ENCODE results near the gene SRXN1. TPM values are rescaled to one million over a fixed set of nuclear protein-coding genes. Genes with fewer than 3 reads are reported as not detected.

SRXN1 gene
- total and polyA plus RNA-seq, 2 donors from 2014 or later: 17.4 to 51.1 TPM

DNA sequence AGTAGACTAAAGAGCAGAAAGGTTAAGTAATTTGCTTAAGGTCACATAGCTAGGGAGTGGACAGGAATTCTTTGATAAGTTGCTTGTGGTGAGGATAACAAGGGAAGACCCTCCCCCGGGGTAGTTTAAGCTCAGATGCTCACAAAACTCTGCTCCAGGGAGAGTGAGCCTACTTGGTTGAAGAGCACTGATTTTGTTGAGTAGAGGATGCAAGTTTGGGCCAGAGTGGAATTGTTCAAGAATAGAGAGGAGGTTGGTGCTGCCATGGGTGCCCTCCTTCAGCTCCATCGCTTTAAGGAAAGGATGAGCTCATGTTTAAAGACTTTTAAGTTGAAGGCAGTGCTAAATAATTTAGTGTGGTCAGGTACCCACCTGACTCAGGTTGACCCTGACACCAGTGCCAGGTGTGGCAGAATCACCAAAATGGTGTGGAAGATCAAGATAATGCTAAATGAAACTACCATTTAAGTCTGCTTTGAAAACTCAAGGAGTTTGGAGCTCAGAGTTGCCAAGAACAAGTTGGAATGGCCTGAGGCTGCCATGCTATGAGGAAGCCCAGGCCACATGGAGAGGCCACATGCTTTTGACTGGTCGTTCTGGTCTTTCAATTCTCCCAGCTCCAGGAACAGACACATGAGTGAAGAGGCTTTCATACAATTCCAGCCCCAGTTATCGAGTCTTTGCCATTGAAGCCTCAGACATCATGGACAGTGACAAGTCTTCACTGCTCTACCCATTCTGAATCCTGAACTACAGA is 34.9 kb downstream of the SRXN1 start:
- Histone ChIP-seq H3K36me3 (ENCODE audit: control insufficient read depth in 2 of 3, insufficient read depth in 3 of 3, low read length in 3 of 3) (no peaks in the 10 kb centered on the region), H3K9me3 (ENCODE audit: control insufficient read depth in 2 of 3, insufficient read depth in 1 of 3, low read length in 3 of 3) (peaks cover 0 to 7% (median 0%) of the 10 kb centered on the region in 3 donors), H3K27me3 (ENCODE audit: control insufficient read depth, insufficient read depth, low read length) (no peaks in the 10 kb centered on the region), H3K4me3 (ENCODE audit: low read length in 3 of 3) (no peak overlapping the region), H3K27ac (ENCODE audit: low read depth in 2 of 2, low read length in 2 of 2) (no peak overlapping the region), H3K4me1 (ENCODE audit: control insufficient read depth in 2 of 3, insufficient read depth in 2 of 3, low read depth in 1 of 3, low read length in 3 of 3) (peaks cover 0 to 3% (median 0%) of the 10 kb centered on the region in 3 donors), H3K9ac (ENCODE audit: low read length in 3 of 3) (no peak overlapping the region)
- TF ChIP-seq, protein P1, sequence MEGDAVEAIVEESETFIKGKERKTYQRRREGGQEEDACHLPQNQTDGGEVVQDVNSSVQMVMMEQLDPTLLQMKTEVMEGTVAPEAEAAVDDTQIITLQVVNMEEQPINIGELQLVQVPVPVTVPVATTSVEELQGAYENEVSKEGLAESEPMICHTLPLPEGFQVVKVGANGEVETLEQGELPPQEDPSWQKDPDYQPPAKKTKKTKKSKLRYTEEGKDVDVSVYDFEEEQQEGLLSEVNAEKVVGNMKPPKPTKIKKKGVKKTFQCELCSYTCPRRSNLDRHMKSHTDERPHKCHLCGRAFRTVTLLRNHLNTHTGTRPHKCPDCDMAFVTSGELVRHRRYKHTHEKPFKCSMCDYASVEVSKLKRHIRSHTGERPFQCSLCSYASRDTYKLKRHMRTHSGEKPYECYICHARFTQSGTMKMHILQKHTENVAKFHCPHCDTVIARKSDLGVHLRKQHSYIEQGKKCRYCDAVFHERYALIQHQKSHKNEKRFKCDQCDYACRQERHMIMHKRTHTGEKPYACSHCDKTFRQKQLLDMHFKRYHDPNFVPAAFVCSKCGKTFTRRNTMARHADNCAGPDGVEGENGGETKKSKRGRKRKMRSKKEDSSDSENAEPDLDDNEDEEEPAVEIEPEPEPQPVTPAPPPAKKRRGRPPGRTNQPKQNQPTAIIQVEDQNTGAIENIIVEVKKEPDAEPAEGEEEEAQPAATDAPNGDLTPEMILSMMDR (IDR thresholded peaks at IDR 0.05; ENCODE audit: borderline replicate concordance, extremely low read depth, insufficient read depth): no peak
- no peak for FAIRE-seq
- intact Hi-C loops (cut with DNase I): no loop called here
- DNase-seq: no peak

GRCh38 chr20:615514-615913 is 37.5 kb downstream of the SRXN1 start:
- Histone ChIP-seq H3K4me1 (ENCODE audit: control insufficient read depth in 2 of 3, insufficient read depth in 2 of 3, low read depth in 1 of 3, low read length in 3 of 3) (peaks cover 0 to 4% (median 0%) of the 10 kb centered on the region in 3 donors), H3K27me3 (ENCODE audit: control insufficient read depth, insufficient read depth, low read length) (no peaks in the 10 kb centered on the region), H3K4me3 (ENCODE audit: low read length in 3 of 3) (no peak overlapping the region), H3K9me3 (ENCODE audit: control insufficient read depth in 2 of 3, insufficient read depth in 1 of 3, low read length in 3 of 3) (peaks cover 0 to 7% (median 0%) of the 10 kb centered on the region in 3 donors), H3K9ac (ENCODE audit: low read length in 3 of 3) (no peak overlapping the region), H3K36me3 (ENCODE audit: control insufficient read depth in 2 of 3, insufficient read depth in 3 of 3, low read length in 3 of 3) (no peaks in the 10 kb centered on the region), H3K27ac (ENCODE audit: low read depth in 2 of 2, low read length in 2 of 2) (no peak overlapping the region)
- no peak for FAIRE-seq
- DNase-seq: no peak
- intact Hi-C loops (cut with DNase I): no loop called here
- TF ChIP-seq, protein P1 (IDR thresholded peaks at IDR 0.05; ENCODE audit: borderline replicate concordance, extremely low read depth, insufficient read depth): no peak

- Histone ChIP-seq H3K27me3 (ENCODE audit: control insufficient read depth, insufficient read depth, low read length) (peaks cover 3% of the 10 kb centered on the region), H3K4me1 (ENCODE audit: control insufficient read depth in 2 of 3, insufficient read depth in 2 of 3, low read depth in 1 of 3, low read length in 3 of 3) (peaks cover 0 to 4% (median 0%) of the 10 kb centered on the region in 3 donors), H3K4me3 (ENCODE audit: low read length in 3 of 3) (peak overlapping the region in 1 of 3 donors; percentile 17), H3K9me3 (ENCODE audit: control insufficient read depth in 2 of 3, insufficient read depth in 1 of 3, low read length in 3 of 3) (no peaks in the 10 kb centered on the region), H3K36me3 (ENCODE audit: control insufficient read depth in 2 of 3, insufficient read depth in 3 of 3, low read length in 3 of 3) (no peaks in the 10 kb centered on the region), H3K27ac (ENCODE audit: low read depth in 2 of 2, low read length in 2 of 2) (peak overlapping the region in 1 of 2 donors; percentile 10), H3K9ac (ENCODE audit: low read length in 3 of 3) (no peak overlapping the region)
- FAIRE-seq: no peak
- TF ChIP-seq, protein P1 (IDR thresholded peaks at IDR 0.05; ENCODE audit: borderline replicate concordance, extremely low read depth, insufficient read depth): no peak
- peak in 4 of 5 donors; percentile 77 to 90 (median 83) for DNase-seq
- intact Hi-C loops (cut with DNase I): no loop called here
Observed at GRCh38 chr20:611843-612185, 41.2 kb downstream of the SRXN1 start.
